Myocyte (in vitro differentiated cells): Measurements from ENCODE around the gene SYNE2. TPM values are rescaled to one million over a fixed set of nuclear protein-coding genes. Genes with fewer than 3 reads are reported as not detected.

Source experiments
- DNase-seq: peaks from one replicate; pipeline ENCODE4 v3.0.0-alpha.2; 2012; ENCODE audit warnings: low read depth
- total RNA-seq: library from RNA; depleted of rRNA; stranded (reverse); fragments of >200 nt; gene quantifications from 2 replicates; pipeline ENCODE4 v1.2.3, GENCODE V29; 2014

SYNE2 gene
- total RNA-seq, 1 donor from 2014 or later = 14.8 TPM

DNA sequence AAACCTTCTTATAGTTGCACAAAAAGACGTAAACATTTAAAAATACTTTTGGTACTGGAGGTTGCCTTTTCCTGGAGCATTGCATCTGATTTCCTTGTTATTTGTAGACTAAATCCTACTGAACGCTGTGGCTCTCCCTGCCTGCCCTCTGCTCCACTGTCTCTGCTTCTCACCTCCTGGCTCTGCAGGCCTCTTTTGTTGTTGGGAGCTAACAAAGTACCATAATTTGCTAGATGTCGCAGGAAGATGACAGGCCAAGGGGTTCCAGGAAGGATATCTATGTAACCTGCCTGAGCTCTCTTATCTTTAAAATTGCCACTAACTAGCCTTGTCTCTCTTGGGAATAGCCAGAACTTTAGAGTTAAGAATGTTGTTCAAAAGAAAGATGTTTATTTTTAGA, 21.4 kb downstream of the SYNE2 start:
- no peak for DNase-seq

DNA sequence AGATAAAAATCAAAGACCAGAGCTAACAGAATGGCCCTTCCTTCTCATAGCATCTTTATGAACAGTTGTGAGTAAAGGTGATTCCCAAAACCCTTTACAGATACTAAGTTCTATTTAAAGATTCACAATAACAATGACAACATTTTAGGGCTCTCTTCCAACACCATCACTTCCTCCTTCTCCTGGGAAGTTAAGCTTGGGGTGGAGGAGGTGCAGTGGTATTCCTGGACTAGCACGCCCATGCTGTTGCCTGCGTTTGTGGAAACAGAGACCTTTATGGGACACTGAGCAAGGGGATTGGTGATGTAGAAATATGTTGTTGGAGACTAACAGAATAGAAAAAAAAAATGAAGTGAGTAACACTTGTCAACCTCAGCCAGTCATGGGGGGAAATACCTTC, 22.5 kb downstream of the SYNE2 start:
- no peak for DNase-seq

DNA sequence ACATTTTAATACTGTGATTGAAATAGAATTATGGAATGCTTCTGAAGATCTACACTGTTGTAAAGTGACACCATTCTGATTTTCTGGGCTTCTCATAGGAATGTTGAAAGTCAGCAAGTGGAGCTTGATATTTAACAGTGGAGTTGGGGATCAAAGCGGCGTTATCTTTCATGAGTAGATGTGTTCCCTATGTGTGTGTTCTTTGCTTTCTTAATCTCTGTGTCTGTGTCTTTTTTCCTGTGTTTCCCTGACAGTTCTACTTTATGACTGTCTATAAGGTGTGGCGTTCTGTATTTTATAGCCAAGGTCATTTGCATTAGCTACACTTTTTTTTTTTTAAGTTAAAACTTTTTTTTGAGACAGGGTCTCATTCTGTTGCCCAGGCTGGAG, 24.7 kb downstream of the SYNE2 start:
- DNase-seq = no peak

DNA sequence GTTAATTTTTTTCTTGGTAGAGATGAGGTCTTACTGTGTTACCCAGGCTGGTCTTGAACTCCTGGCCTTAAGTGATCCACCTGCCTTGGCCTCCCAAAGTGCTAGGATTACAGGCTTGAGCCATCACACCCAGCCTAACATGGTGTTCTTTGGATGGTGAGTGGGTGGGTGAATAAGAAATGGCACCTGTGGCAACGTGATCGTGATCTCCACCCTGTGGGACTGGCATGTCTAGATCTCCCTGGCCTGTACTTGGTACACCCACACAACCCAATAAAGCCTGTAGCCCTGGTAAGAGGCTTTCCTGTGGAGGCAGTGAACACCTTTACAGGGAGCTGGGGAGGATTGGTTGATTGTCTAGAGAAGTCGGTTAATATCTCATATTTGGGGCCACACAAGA, 25.2 kb downstream of the SYNE2 start:
- no peak for DNase-seq

DNA sequence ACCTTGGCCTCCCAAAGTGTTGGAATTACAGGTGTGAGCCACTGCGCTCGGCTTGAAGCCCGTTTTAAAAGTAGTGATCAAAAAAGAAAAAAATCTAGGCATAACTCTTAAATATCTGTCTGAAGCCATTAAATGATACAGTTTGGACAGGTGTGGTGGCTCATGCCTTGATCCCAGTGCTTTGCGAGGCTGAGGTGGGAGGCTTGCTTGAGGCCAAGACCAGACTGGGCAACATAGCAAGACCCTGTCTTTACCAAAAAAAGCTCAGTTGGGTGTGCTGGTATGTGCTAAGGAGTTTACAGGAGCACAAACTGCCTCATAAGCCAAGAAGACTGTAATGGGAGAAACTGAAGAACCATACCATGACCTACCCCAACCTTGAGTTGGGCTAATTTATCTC, 26.0 kb downstream of the SYNE2 start:
- no peak for DNase-seq

DNA sequence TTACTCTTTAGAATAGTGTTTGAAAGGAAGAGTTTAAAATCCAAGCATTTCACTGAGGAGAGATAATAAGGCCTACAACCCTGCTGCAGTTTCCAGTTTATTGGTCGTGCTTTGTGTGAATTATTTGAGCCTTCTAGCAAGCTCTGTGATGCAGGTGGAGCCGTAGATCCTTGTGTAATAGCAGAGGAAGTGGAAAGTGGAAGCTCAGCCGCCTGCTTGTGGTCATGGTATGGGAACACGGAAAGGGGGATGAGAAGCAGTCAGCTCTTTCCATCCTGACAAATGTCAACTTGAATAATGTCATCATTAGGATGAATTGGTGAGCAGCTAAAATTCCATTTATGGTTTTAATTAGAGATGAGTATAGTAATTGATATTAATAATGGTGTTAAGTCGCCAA, 29.1 kb downstream of the SYNE2 start:
- no peak for DNase-seq

DNA sequence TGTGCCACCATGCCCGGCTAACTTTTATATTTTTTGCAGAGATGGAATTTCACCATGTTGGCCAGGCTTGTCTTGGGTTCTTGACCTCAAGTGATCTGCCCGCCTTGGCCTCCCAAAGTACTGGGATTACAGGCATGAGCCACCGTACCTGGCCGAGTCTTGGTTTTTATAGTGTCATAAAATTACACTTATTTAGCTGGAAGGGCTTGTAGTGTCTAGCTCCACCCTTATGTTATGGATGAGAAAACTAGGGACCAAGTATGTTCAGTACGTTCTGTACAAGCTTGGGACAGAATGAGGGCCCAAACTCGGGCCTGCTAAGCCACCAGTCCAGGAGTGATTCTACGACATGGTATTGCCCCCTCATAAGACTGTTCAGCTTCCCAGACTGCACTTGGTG, 35.1 kb downstream of the SYNE2 start:
- DNase-seq = no peak

DNA sequence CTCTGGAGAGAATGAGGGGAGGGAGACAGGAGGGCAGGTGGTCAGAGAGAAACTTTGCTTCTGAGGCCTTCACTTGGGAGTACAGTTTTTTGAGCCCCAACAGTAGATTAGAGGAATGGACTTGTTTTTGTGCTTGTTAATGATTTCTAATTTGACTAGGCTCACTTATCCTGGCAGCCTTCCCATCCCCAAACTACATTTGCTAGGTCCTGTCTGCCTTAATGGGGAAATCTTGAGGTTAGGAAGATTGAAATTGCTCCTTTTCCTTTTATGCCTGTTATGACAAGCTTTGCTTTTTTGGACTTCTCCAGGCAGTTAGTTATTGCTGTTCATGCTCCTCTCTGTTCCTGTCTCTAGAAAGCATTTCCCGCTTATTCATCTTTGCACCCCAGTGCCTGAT, 37.7 kb downstream of the SYNE2 start:
- DNase-seq = no peak

DNA sequence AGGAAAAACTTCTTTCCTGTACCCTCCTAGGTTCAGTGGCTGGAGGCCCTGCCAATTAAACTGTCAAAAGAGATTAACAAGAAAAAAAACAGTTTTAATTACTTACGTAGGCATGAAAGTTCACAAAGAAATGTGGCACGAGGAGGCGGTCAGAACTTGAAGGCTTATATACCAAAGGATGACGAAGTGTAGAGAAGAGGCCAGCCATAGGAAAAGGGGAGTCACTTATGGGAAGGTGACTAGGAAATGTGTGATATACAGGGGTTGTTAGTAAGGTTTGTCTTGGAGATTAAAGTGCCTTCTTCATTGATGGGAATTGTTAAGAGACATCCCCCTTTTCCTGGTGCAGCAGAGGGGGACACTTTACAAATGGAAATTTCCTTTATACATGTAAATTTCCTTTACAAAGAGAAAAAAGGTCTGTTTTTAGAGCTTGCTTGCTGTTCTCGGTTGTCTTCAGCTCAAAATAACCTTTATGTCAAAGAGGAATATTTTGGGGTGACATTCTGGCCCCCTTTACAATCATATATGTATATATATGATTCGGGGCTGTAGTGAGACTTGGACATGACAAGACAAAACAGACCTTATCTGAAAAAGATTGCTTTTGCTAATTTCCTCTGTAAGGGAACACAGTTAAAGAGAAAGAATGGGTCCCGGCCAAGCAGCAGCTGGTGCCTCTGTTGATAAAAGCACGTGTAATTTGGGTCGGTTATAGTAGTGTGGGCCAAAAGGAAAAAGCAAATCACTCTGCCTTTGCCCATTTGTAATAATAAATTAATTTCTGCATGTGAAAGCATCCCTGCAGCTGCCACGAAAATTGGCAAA, 38.6 kb downstream of the SYNE2 start:
- no peak for DNase-seq

DNA sequence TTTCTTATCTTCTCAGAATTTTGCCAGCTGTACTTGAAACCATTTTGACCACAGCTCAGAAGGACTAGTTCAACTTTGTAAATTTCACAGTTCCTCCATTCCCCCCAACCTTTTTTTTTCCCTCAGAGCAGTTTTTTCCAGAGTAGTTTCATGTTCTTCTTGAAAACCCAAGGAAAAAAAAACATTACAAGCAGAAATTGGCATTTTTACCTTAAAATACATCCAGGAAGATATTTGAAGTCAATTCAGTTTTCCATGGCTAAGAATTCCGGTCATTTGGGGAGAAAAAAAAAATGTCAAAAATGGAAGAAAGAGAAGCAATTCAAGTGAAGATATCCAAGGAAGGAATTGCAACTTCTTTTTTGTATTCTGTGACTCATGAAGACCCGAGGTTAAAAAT, 39.5 kb downstream of the SYNE2 start:
- DNase-seq = no peak

DNA sequence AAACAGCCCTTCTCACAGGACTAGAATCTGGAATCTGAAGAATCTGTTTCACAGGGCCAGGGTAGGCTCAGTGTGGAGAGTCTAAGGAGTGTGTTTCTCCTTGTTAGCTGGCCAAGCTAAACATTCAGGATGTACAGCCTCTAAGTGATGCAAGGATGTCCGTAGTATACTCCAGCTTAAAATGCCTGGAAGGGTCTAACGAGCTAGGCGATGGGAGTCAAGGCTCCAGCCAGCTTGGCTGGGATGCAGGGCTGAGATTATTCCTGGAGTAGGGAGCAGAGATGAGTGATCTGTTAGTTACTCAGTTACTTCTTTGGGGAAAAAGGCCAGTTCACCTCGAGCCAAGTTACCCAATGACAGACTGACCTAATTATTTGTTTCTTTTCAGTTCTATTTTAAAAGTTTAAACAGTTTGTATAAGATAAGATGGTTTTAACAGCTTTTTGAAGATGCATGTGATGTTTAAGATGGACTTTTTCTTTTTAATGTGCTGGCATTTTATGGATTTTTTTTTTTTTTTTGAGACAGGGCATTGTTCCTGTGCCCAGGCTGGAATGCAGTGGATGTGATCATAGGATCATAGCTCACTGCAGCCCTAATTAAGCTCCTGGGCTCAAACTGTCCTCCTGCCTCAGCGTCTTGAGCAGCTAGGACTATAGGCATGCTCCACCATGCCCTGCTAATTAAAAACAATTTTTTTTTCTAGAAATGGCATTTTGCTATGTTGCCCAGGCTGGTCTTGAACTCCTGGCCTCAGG, 41.1 kb downstream of the SYNE2 start:
- no peak for DNase-seq

DNA sequence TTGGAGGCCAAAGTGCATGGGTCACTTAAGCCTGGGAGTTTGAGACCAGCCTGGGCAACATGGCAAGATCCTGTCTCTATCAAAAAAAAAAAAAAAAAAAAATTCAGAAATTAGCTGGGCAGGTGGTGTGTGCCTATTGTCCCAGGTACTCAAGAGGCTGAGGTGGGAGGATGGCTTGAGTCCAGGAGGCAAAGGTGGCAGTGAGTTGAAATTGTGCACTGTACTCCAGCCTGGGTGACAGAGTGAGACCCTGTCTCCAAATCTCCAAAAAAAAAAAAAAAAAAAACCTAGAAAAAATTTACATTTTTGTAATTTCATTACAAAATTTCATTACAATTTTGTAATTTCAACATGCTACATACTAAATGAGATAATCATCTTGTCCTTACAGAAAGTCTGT, 42.7 kb downstream of the SYNE2 start:
- no peak for DNase-seq

DNA sequence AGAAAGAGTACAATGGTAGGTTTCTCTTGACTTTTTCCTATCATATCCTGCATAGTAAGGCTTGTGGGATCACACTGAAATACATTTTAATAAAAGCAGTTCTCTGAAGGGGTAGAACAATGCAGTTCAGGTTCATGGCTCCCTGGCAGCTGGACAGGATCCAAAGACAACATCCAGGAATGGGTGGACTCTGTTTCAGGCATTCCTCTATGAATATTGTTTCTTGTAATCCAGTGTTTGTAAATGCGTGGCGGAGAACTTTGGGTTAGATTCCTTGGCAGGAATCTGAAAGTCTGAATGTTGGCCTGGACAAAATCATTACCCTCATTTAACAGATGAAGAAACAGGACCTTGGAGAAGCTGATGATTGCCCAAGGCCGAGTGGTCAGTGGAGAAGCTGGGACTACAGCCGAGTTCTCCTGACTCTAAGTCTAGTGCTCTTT, 43.5 kb downstream of the SYNE2 start:
- peak; percentile 51 for DNase-seq

DNA sequence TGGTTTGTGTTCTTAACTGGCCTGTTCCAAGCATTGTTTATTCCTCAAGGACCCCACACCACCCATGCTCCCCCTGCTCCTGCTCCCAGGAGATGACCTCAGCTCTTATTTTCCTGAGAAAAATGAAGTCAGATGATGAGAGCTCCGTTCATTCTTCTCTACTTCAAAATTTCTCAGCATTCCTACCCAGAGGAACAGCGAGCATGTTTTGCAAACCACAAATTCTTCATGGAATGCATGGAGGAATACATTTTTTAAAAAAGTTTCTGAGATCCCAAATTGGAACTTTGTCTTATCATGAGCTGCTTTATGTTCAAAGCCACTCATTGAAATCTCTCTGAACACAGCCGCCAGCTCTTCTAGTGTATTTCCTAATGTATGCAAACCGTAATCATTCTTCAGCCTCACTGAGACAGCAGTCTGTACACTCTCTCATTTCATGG, 44.9 kb downstream of the SYNE2 start:
- DNase-seq = peak; percentile 47

DNA sequence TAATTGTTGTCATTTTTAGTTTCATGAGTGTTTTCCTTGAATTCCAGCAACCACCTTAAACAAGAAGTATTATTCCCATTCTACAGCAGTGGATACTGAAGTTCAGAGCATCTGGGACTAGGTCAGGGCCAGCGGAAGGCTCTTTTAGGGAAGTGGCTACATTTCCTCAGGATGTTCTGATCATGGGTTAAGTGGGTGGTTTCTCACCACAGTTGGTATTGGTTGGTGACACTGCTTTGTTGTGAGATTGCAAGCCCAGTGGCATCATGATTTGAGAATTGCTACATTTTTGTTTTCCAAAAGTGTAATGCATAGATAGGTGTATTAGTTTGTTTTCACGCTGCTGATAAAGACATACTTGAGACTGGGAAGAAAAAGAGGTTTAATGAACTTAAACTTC, 47.1 kb downstream of the SYNE2 start:
- no peak for DNase-seq

DNA sequence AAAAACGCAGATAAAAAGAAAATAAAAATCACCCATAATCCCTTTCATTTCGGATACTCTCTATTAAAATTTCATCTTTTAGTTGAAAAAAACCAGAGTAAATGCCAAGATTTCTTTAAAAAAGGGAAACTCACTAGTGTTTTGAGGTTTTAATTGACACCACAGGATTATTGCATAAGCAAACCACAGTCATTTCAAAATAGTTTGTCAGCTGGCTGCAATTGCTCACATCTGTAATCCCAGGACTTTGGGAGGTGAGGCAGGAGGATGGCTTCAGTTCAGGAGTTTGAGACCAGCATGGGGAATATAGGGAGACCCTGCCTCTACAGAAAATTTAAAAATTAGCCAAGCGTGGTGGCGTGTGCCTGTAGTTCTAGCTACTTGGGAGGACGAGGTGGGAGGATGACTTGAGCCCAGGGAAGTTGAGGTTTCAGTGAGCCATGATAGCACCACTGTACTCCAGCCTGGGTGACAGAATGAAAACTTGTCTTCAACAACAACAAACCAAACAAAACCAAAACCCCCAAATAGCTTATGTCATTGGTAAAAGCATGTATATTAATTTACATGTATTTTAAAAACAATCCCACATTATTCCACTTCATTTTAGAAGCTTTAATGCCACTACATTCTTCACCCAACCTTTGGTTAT, 48.8 kb downstream of the SYNE2 start:
- peak; percentile 67 for DNase-seq

DNA sequence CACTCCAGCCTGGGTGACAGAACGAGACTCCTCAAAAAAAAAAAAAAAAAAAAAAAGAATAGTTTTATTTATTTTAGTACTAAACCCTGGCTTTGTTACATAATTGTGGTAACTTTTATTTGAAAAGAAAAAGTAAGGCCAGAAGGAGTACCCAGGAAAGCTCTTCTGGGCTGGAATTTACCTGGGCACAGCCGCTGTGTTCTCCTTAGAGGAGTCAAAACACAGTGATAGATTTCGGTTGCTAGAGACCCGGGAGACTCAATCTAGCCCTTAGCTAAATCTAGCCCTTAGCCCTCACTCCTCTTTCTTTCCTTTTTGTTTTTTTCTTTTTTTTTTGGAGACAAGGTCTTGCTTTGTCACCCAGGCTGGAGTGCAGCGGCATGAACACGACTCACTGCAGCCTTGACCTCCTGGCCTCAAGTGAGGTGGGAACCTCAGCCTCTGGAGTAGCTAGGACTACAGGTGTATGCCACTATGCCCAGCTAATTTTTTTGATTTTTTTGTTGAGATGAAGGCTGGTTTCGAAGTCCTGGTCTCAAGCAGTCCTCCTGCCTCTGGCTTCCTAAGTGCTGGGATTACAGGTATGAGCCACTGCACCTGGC, 49.7 kb downstream of the SYNE2 start:
- DNase-seq = no peak

DNA sequence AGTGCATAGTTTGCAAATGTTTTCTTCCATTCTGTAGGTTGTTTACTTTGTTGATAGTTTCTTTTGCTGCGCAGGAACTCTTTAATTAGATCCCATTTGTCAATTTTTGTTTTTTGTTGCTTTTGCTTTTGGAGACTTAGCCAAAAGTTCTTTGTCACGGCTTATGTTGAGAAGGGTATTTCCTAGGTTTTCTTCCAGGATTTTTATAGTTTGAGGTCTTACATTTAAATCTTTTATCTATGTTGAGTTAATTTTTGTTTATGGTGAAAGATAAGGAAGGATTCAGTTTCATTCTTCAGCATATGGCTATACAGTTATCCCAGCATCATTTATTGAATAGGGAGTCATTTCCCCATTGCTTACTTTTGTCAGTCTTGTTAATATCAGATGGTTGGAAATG, 51.9 kb downstream of the SYNE2 start:
- no peak for DNase-seq

DNA sequence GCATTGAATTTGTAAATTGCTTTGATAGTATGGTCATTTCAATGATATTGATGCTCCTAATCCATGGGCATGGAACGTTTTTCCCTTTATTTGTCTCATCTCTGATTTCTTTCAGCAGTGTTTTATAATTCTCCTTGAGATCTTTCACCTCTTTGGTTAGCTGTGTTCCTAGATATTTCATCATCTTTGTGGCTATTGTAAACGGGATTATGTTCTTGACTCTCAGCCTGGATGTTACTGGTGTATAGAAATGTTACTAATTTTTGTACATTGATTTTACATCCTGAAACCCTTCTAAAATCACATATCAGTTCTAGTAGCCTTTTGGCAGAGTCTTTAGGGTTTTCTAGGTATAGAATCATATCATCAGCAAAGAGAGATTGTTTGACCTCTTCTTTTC, 52.6 kb downstream of the SYNE2 start:
- DNase-seq = no peak

DNA sequence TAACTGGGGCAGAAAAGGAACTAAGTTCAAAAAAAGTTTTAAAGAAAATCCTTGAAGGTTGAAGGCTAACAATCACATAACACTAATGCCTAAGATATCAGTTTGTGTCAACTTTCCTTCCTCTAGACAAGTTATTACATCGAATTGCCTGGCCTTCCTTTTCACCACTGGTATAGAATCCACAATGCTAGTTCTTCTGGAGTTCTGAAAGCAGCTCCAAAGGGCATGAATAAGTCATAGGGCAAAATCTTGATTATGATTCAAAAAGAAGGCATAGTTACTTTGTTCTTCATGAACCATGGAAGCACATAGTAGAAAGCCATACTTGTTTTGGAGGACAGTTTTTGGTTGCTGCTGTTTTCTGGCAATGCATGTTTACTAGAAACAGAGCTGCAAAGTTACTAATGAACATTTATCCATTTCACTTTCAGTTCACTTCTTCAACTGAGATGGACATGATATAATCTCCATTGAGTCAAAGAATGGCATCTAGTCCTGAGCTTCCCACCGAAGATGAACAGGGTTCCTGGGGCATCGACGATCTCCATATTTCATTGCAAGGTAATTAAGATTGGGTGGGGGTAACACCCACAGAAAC, 56.0 kb downstream of the SYNE2 start:
- no peak for DNase-seq

DNA sequence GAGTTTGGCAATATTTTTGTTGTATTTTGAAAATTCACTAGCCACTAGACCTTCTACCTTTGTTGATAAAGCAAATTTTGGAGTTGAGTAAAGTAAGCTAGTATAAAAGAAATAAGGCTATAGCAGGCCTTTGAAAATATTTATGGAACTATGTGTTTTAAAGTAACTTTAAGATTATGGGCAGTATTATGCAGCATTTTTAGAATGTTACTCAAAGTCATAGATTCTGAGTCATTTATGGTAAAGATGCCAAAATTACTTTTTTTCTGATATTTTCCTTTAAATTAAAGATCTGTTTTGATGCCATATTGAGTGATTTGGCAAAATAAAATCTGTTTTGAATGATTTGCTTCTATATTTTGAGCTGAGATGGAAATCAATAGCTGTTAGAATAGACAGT, 57.2 kb downstream of the SYNE2 start:
- DNase-seq = no peak
